Measurements from ENCODE around the gene CCDC82.
"Not testable (repeated sequence)": the region's sequence is repeated elsewhere in the genome, so short reads cannot be mapped to it uniquely, and the experiment has no call there.

DNA sequence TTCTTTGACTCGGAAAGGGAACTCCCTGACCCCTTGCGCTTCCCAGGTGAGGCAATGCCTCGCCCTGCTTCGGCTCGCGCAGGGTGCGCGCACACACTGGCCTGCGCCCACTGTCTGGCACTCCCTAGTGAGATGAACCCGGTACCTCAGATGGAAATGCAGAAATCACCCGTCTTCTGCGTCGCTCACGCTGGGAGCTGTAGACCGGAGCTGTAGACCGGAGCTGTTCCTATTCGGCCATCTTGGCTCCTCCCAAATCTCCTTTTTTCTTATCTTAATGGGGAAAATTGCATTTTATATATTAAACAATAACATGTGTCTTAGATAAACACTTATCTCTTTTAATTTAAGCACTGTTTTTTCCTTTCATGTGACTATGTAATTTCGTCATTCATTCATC, 21.7 kb upstream of the CCDC82 start:
- TF ChIP-seq, protein P1, sequence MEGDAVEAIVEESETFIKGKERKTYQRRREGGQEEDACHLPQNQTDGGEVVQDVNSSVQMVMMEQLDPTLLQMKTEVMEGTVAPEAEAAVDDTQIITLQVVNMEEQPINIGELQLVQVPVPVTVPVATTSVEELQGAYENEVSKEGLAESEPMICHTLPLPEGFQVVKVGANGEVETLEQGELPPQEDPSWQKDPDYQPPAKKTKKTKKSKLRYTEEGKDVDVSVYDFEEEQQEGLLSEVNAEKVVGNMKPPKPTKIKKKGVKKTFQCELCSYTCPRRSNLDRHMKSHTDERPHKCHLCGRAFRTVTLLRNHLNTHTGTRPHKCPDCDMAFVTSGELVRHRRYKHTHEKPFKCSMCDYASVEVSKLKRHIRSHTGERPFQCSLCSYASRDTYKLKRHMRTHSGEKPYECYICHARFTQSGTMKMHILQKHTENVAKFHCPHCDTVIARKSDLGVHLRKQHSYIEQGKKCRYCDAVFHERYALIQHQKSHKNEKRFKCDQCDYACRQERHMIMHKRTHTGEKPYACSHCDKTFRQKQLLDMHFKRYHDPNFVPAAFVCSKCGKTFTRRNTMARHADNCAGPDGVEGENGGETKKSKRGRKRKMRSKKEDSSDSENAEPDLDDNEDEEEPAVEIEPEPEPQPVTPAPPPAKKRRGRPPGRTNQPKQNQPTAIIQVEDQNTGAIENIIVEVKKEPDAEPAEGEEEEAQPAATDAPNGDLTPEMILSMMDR (IDR thresholded peaks at IDR 0.05) = not testable (repeated sequence)
- TF ChIP-seq POLR2A (IDR thresholded peaks at IDR 0.05) = not testable (repeated sequence)
